ENCODE results near the gene NFKBIL1.

NFKBIL1 gene

DNA sequence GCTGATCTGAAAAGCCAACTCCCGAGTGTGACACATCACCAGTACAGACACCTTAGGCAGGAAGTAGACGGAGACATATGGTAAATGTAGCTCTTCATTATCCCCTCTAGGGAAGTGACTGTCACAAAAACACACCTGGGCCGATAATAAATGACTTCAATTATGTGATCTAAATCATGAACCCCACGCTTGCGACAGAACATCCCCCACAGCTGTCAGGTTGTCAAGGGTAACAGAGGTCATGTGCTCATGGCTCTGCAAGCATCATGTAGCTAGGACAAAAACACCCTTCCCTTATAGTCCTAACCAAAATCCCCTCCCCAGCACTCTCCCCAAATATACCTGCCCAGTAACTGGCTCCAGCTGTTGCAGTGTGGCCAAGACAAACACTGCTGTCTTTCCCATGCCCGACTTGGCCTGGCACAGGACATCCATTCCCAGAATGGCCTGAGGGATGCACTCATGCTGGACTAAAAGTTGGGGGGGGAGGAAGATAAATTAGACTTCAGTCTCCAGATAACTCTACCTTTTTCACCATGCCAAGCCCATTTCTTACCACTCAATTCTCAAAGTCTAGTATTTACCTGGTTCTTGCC lies 8.5 kb upstream of the NFKBIL1 start:
- peak overlapping the region; percentile 94; the same call in 1 of the 2 replicates for H3K27ac ChIP-seq
- TF ChIP-seq, protein P1, sequence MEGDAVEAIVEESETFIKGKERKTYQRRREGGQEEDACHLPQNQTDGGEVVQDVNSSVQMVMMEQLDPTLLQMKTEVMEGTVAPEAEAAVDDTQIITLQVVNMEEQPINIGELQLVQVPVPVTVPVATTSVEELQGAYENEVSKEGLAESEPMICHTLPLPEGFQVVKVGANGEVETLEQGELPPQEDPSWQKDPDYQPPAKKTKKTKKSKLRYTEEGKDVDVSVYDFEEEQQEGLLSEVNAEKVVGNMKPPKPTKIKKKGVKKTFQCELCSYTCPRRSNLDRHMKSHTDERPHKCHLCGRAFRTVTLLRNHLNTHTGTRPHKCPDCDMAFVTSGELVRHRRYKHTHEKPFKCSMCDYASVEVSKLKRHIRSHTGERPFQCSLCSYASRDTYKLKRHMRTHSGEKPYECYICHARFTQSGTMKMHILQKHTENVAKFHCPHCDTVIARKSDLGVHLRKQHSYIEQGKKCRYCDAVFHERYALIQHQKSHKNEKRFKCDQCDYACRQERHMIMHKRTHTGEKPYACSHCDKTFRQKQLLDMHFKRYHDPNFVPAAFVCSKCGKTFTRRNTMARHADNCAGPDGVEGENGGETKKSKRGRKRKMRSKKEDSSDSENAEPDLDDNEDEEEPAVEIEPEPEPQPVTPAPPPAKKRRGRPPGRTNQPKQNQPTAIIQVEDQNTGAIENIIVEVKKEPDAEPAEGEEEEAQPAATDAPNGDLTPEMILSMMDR (conservative IDR thresholded peaks at IDR 0.05) = no peak

- peak overlapping the region; percentile 94 for H3K27ac ChIP-seq
These were observed 6.8 kb upstream of the NFKBIL1 start for GRCh38 chr6:31540640-31541039.

DNA sequence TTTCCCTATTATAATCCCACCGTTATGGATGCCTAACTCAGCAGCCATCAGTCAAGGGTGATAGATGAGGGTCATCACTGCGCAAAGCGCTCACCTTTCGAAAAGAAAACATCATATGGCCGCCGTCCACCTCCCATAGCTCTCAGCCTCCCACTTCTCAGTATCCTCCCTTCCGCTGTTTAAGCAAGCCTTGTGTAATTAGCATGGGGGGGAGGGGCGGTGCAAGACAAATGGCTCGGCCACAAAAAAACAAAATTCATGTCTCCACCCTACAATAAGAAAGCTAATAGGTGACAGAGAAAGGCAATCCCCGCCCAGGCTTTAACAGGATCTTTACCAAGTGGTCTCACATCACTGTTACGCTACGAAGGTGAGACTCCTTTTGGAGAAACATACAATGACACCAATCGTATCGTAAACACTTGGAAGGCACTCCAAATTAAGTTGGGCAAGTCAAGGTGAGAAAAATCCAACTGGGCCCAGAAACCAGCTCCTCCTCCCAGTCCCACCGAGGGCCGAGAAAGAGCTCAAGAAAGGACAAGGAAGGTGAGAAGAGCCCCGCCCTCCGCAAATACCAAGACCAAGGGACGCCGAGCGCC lies 6.2 kb upstream of the NFKBIL1 start:
- H3K27ac ChIP-seq = peak overlapping the region; percentile 94
- TF ChIP-seq, protein P1 (conservative IDR thresholded peaks at IDR 0.05) = no peak

More at GRCh38 chr6:31540640-31541039, 6.8 kb upstream of the NFKBIL1 start:
- TF ChIP-seq, protein P1 (conservative IDR thresholded peaks at IDR 0.05) = no peak

- TF ChIP-seq, protein P1 (conservative IDR thresholded peaks at IDR 0.05) = no peak
- peak within 1 kb of the TSS; percentile 94 for H3K27ac ChIP-seq
These were observed 5.5 kb upstream of the NFKBIL1 start, which contains the start of gene DDX39B for GRCh38 chr6:31541658-31542521. Gene DDX39B, minus strand, starts transcription at chr6:31542003. Its CDS starts 1,471 bp downstream, at chr6:31540532.

DNA sequence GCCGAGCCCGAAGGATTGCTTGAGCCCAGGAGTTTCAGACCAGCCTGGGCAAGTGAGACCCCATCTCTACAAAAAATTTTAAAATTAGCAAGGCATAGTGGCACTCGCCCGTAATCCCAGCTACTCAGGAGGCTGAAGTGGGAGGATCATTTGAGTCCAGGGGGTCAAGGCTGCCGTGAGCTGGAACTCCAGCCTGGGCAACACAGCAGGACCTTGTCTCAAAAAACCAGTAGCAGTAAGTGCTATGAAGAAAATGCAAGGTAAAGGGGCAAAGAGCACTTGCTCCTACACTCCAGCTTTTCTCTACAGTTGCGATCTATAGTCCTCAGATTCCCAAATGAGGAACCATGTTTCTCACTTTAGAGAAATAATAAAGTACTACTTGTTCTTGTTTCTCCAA lies 3.8 kb upstream of the NFKBIL1 start:
- TF ChIP-seq, protein P1 (conservative IDR thresholded peaks at IDR 0.05) = no peak
- H3K27ac ChIP-seq = peak overlapping the region; percentile 94

DNA sequence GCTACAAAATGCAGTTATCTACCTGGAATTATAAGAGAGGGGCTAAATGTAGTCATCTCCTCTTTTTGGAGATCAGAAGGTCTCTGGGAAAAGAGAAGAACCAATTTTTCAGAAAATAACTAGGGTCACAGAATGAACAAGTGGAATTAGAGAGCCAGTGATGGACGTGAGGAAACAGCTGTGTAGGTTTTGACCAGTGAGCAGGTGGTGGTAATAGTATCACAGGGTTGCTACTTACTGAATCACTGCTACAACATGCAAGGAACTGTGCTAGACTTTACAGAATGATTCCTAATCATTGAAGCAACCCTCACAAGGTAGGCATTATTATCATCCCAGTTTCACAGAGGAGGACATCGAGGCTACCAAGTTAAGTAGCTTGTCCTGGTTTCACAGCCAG lies 2.7 kb upstream of the NFKBIL1 start:
- H3K27ac ChIP-seq = no peak overlapping the region

More for the DNA sequence above, 2.7 kb upstream of the NFKBIL1 start:
- TF ChIP-seq, protein P1 (conservative IDR thresholded peaks at IDR 0.05) = no peak
